Naive thymus-derived CD4-positive, alpha-beta T cell (primary cell): ENCODE results near the gene MCC. TPM values are rescaled to one million over a fixed set of nuclear protein-coding genes. Genes with fewer than 3 reads are reported as not detected.

Experiments used
- ATAC-seq: fragments of 150-1000 bp; cut with Tn5 transposase; 2 replicates; pipeline ENCODE4 v1.10.0; 2021; ENCODE audit warnings: mild to moderate bottlenecking, moderate library complexity
- CTCF ChIA-PET: fragments of 350-600 bp; sonication (Branson Sonifier 250); formaldehyde crosslinking; loops from one replicate; lab custom pipeline; 2021; ENCODE audit warnings: antibody characterized with exemption; lab: Charles Lee
- POLR2A ChIA-PET: fragments of 350-600 bp; sonication (Branson Sonifier 250); formaldehyde crosslinking; loops from one replicate; lab custom pipeline; 2021; ENCODE audit warnings: antibody characterized with exemption, inconsistent platforms; lab: Charles Lee
- DNase-seq, 9 donors: peaks; one replicate each; pipeline versions ENCODE4 v3.0.0 to v3.0.0-alpha.2; 2020 to 2022; ENCODE audit warnings: mixed read lengths in 1 of 9
- H3K27ac ChIP-seq: one replicate; pipeline ENCODE4 v1.7.0; 2013; ENCODE audit warnings: mild to moderate bottlenecking, low read depth, low read length, moderate library complexity
- H3K27me3 ChIP-seq, 2 donors: one replicate each; pipeline ENCODE4 v1.7.0; 2013; ENCODE audit warnings: low read length in 2 of 2, mild to moderate bottlenecking in 2 of 2, moderate library complexity in 2 of 2; ENCODE audit not compliant: control insufficient read depth in 2 of 2, insufficient read depth in 2 of 2
- H3K36me3 ChIP-seq, 3 experiments: 1 replicate in 2 of 3; 2 replicates in 1 of 3; pipeline ENCODE4 v1.7.0; 2013; ENCODE audit warnings: low read length in 3 of 3, mild to moderate bottlenecking in 3 of 3, moderate library complexity in 1 of 3; ENCODE audit not compliant: insufficient read depth in 3 of 3, control insufficient read depth in 2 of 3
- H3K4me1 ChIP-seq, 2 donors: one replicate each; pipeline ENCODE4 v1.7.0; 2013; ENCODE audit warnings: low read length in 2 of 2, mild to moderate bottlenecking in 2 of 2, moderate library complexity in 1 of 2; ENCODE audit not compliant: control insufficient read depth in 2 of 2, insufficient read depth in 2 of 2
- H3K4me3 ChIP-seq: 2 replicates; pipeline ENCODE4 v1.7.0; 2013; ENCODE audit warnings: mild to moderate bottlenecking, low read length
- H3K9me3 ChIP-seq, 3 experiments: 1 replicate in 2 of 3; 2 replicates in 1 of 3; pipeline ENCODE4 v1.7.0; 2013; ENCODE audit warnings: low read length in 3 of 3; ENCODE audit not compliant: control insufficient read depth in 2 of 3
- H3K27ac Mint-ChIP-seq, 9 donors: one replicate each; pipeline ENCODE4 v1.8.0; 2020 to 2022; ENCODE audit warnings: mixed read lengths in 9 of 9, mild to moderate bottlenecking in 8 of 9, moderate library complexity in 5 of 9, inconsistent platforms in 2 of 9
- H3K27me3 Mint-ChIP-seq, 5 donors: one replicate each; pipeline ENCODE4 v1.8.0; 2021 to 2022; ENCODE audit warnings: mixed read lengths in 5 of 5, mild to moderate bottlenecking in 1 of 5
- H3K36me3 Mint-ChIP-seq, 5 donors: one replicate each; pipeline ENCODE4 v1.8.0; 2020 to 2022; ENCODE audit warnings: mixed read lengths in 5 of 5, mild to moderate bottlenecking in 3 of 5, inconsistent platforms in 1 of 5
- H3K4me1 Mint-ChIP-seq, 7 donors: one replicate each; pipeline ENCODE4 v1.8.0; 2020 to 2022; ENCODE audit warnings: mixed read lengths in 7 of 7, mild to moderate bottlenecking in 3 of 7, inconsistent platforms in 1 of 7
- H3K4me3 Mint-ChIP-seq, 10 donors: one replicate each; pipeline ENCODE4 v1.8.0; 2020 to 2022; ENCODE audit warnings: mild to moderate bottlenecking in 10 of 10, mixed read lengths in 10 of 10, moderate library complexity in 6 of 10, inconsistent platforms in 2 of 10
- H3K9me3 Mint-ChIP-seq, 11 donors: one replicate each; pipeline ENCODE4 v1.8.0; 2020 to 2022; ENCODE audit warnings: mixed read lengths in 11 of 11, mild to moderate bottlenecking in 4 of 11, inconsistent platforms in 1 of 11, moderate library complexity in 1 of 11
- intact Hi-C, 2 donors: fragments of 100-400 bp; cut with micrococcal nuclease; formaldehyde crosslinking; loops; one replicate each; pipeline ENCODE4 v1.15.1; 2023
- polyA plus RNA-seq, 2 donors: library from polyadenylated mRNA; unstranded; fragments of 300-500 nt; fragmentation: Illumina TruSeq; gene quantifications; one replicate each; pipeline ENCODE4 v1.2.3, GENCODE V29; 2021
- total RNA-seq, 6 experiments: library from RNA in 5 of 6; stranded (reverse) in 5 of 6; gene quantifications; 1 replicate in 5 of 6; 2 replicates in 1 of 6; pipeline ENCODE4 v1.2.3 and lab custom pipeline; 2021 to 2026

Gene MCC
- total and polyA plus RNA-seq, 7 experiments from 2014 or later: 0.56 to 3.0 (median 0.89) TPM

- ChIA-PET POLR2A (interaction anchor here (0.7 kb wide), 1 partner anchor 318 kb away, joined by 3 read pairs; the partner anchor contains the start of gene DCP2), CTCF (no interaction called here)
- Histone ChIP-seq H3K9me3 (no peaks in the 10 kb centered on the region), H3K27me3 (no peaks in the 10 kb centered on the region), H3K36me3 (no peaks in the 10 kb centered on the region), H3K27ac (no peak overlapping the region), H3K4me1 (peaks cover 8 to 11% of the 10 kb centered on the region in 2 donors), H3K4me3 (peak overlapping the region; percentile 64)
- H3K27me3 Mint-ChIP-seq: peaks cover 30 to 82% (median 59%) of the 10 kb centered on the region in 5 donors
- H3K4me3 Mint-ChIP-seq: peak overlapping the region; percentile 88 to 96 (median 91)
- peak; percentile 12 for ATAC-seq
- DNase-seq: peak in 2 of 9 donors; percentile 8 to 11
- intact Hi-C loops: loop anchor here (1.0 to 10.0 kb wide), 10 partner anchors 36 to 1133 kb away; partner anchors contain the start of genes YTHDC2 (in 2 of the 2) and SRP19 (in 1 of the 2)
- H3K4me1 Mint-ChIP-seq: peaks cover 13 to 28% (median 21%) of the 10 kb centered on the region in 7 donors
- peak overlapping the region in 5 of 9 donors; percentile 21 to 80 (median 51) for H3K27ac Mint-ChIP-seq
- H3K36me3 Mint-ChIP-seq: peaks cover 0 to 1% (median 0%) of the 10 kb centered on the region in 5 donors
- H3K9me3 Mint-ChIP-seq: peaks cover 0 to 3% (median 0%) of the 10 kb centered on the region in 11 donors
Measured at GRCh38 chr5:113293975-113294310, 194.3 kb downstream of the MCC start.

GRCh38 chr5:113293068-113293974 is 194.9 kb downstream of the MCC start:
- peak overlapping the region; percentile 64 for H3K4me3 ChIP-seq
- H3K4me1 ChIP-seq: peaks cover 8 to 11% of the 10 kb centered on the region in 2 donors
- no peaks in the 10 kb centered on the region for H3K27me3 ChIP-seq
- no peak overlapping the region for H3K27ac ChIP-seq
- Mint-ChIP-seq H3K27me3 (peaks cover 26 to 83% (median 54%) of the 10 kb centered on the region in 5 donors), H3K9me3 (peaks cover 0 to 3% (median 0%) of the 10 kb centered on the region in 11 donors), H3K4me3 (peak overlapping the region; percentile 88 to 96 (median 91)), H3K27ac (peak overlapping the region in 6 of 9 donors; percentile 5 to 80 (median 31)), H3K36me3 (peaks cover 0 to 1% (median 0%) of the 10 kb centered on the region in 5 donors), H3K4me1 (peaks cover 13 to 28% (median 21%) of the 10 kb centered on the region in 7 donors)
- POLR2A ChIA-PET: no interaction called here
- CTCF ChIA-PET: interaction anchor here (0.6 kb wide), 1 partner anchor 341 kb away, joined by 3 read pairs; no protein-coding TSS in a partner anchor
- DNase-seq (peak in 2 of 9 donors; percentile 16 to 18), ATAC-seq (no peak)
- intact Hi-C loops: loop anchor here in 1 of 2 donors (2.0 to 10.0 kb wide), 4 partner anchors 219 to 589 kb away; partner anchors contain the start of genes SRP19 and YTHDC2
- no peaks in the 10 kb centered on the region for H3K9me3 ChIP-seq
- no peaks in the 10 kb centered on the region for H3K36me3 ChIP-seq

- H3K27ac Mint-ChIP-seq: peak overlapping the region in 1 of 9 donors; percentile 5
Measured at GRCh38 chr5:113292462-113292861, 195.8 kb downstream of the MCC start.

DNA sequence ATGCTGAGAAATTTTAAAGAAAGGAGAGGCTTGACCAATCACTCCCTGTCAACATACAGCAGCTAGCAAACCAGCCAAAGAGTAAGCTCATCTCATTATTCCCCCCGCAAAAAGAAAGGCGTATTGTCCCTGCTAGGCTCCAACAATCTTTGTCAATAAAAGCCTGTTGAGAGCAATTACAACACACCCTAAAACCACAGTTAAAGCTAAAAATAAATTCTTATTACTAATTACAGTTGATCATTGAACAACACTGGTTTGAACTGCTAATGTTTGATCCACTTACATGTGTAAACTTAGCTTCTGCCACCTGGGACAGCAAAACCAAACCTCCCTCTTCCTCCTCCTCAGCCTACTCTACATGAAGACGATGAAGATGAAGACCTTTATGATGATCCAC is 204.7 kb downstream of the MCC start:
- no peaks in the 10 kb centered on the region for H3K9me3 ChIP-seq
- H3K27me3 ChIP-seq: no peaks in the 10 kb centered on the region
- CTCF ChIA-PET: no interaction called here
- no peak overlapping the region for H3K4me3 ChIP-seq
- Mint-ChIP-seq H3K27me3 (peaks cover 0 to 15% (median 0%) of the 10 kb centered on the region in 5 donors), H3K4me3 (no peak overlapping the region), H3K4me1 (peaks cover 0 to 4% (median 0%) of the 10 kb centered on the region in 7 donors), H3K9me3 (no peaks in the 10 kb centered on the region), H3K27ac (no peak overlapping the region), H3K36me3 (no peaks in the 10 kb centered on the region)
- H3K27ac ChIP-seq: no peak overlapping the region
- ATAC-seq (no peak), DNase-seq (no peak)
- POLR2A ChIA-PET: no interaction called here
- H3K4me1 ChIP-seq: no peaks in the 10 kb centered on the region
- intact Hi-C loops: no loop called here
- H3K36me3 ChIP-seq: no peaks in the 10 kb centered on the region

More at GRCh38 chr5:113292462-113292861, 195.8 kb downstream of the MCC start:
- no peak for ATAC-seq
- H3K27me3 Mint-ChIP-seq: peaks cover 18 to 81% (median 52%) of the 10 kb centered on the region in 5 donors
- Histone ChIP-seq H3K9me3 (no peaks in the 10 kb centered on the region), H3K27ac (no peak overlapping the region), H3K4me3 (no peak overlapping the region), H3K4me1 (peaks cover 8 to 11% of the 10 kb centered on the region in 2 donors), H3K36me3 (no peaks in the 10 kb centered on the region), H3K27me3 (no peaks in the 10 kb centered on the region)
- peaks cover 0 to 3% (median 0%) of the 10 kb centered on the region in 11 donors for H3K9me3 Mint-ChIP-seq
- no peak for DNase-seq
- H3K4me1 Mint-ChIP-seq: peaks cover 13 to 28% (median 21%) of the 10 kb centered on the region in 7 donors
- ChIA-PET POLR2A (no interaction called here), CTCF (no interaction called here)
- H3K4me3 Mint-ChIP-seq: peak overlapping the region in 6 of 10 donors; percentile 90 to 95 (median 91)
- peaks cover 0 to 1% (median 0%) of the 10 kb centered on the region in 5 donors for H3K36me3 Mint-ChIP-seq
- intact Hi-C loops: loop anchor here in 1 of 2 donors (2.0 to 10.0 kb wide), 4 partner anchors 220 to 588 kb away; partner anchors contain the start of genes SRP19 and YTHDC2

GRCh38 chr5:113282472-113282871 is 205.8 kb downstream of the MCC start:
- no peak for ATAC-seq
- no peaks in the 10 kb centered on the region for H3K9me3 Mint-ChIP-seq
- H3K27ac Mint-ChIP-seq: peak overlapping the region in 1 of 9 donors; percentile 46
- H3K9me3 ChIP-seq: no peaks in the 10 kb centered on the region
- H3K4me3 Mint-ChIP-seq: no peak overlapping the region
- no peaks in the 10 kb centered on the region for H3K4me1 ChIP-seq
- no peaks in the 10 kb centered on the region for H3K27me3 ChIP-seq
- no peak for DNase-seq
- POLR2A ChIA-PET: no interaction called here
- H3K27ac ChIP-seq: no peak overlapping the region
- intact Hi-C loops: no loop called here
- no peaks in the 10 kb centered on the region for H3K36me3 Mint-ChIP-seq
- peaks cover 0 to 4% (median 0%) of the 10 kb centered on the region in 7 donors for H3K4me1 Mint-ChIP-seq
- peaks cover 0 to 9% (median 0%) of the 10 kb centered on the region in 5 donors for H3K27me3 Mint-ChIP-seq
- CTCF ChIA-PET: no interaction called here
- H3K36me3 ChIP-seq: no peaks in the 10 kb centered on the region
- H3K4me3 ChIP-seq: no peak overlapping the region

GRCh38 chr5:113281194-113281593 is 207.1 kb downstream of the MCC start:
- POLR2A ChIA-PET: no interaction called here

More at GRCh38 chr5:113281194-113281593, 207.1 kb downstream of the MCC start:
- DNase-seq (no peak), ATAC-seq (no peak)
- no peak overlapping the region for H3K4me3 Mint-ChIP-seq
- peaks cover 0 to 5% (median 0%) of the 10 kb centered on the region in 5 donors for H3K27me3 Mint-ChIP-seq
- peaks cover 0 to 4% (median 0%) of the 10 kb centered on the region in 7 donors for H3K4me1 Mint-ChIP-seq
- H3K27ac ChIP-seq: no peak overlapping the region
- H3K27me3 ChIP-seq: no peaks in the 10 kb centered on the region
- H3K4me3 ChIP-seq: no peak overlapping the region
- CTCF ChIA-PET: interaction anchor here (0.6 kb wide), 1 partner anchor 17 kb away, joined by 3 read pairs; no protein-coding TSS in a partner anchor
- H3K36me3 Mint-ChIP-seq: no peaks in the 10 kb centered on the region
- intact Hi-C loops: no loop called here
- H3K27ac Mint-ChIP-seq: peak overlapping the region in 1 of 9 donors; percentile 7
- no peaks in the 10 kb centered on the region for H3K4me1 ChIP-seq
- H3K9me3 Mint-ChIP-seq: no peaks in the 10 kb centered on the region
- H3K9me3 ChIP-seq: no peaks in the 10 kb centered on the region
- H3K36me3 ChIP-seq: no peaks in the 10 kb centered on the region
